GM23338 (cell line): Measurements from ENCODE around the gene LSP1. TPM values are rescaled to one million over a fixed set of nuclear protein-coding genes. Genes with fewer than 3 reads are reported as not detected.

Experiments
- ATAC-seq: fragments of 200-7000 bp; cut with Tn5 transposase; 3 replicates; pipeline ENCODE4 v1.9.1; 2020
- DNase-seq: peaks from one replicate; pipeline ENCODE4 v3.0.0-alpha.2; 2015; ENCODE audit warnings: low spot score
- H2AFZ ChIP-seq: fragments of 200-600 bp; sonication (generic); 2 replicates; pipeline ENCODE4 v1.8.0; 2016; ENCODE audit warnings: antibody characterized with exemption, mild to moderate bottlenecking, moderate library complexity
- H3F3A ChIP-seq: fragments of 200-600 bp; sonication (generic); replicated peaks from 2 replicates; pipeline ENCODE4 v1.8.0; 2017; ENCODE audit warnings: antibody characterized with exemption, mixed run types, low read depth
- H3K27ac ChIP-seq: fragments of 200-600 bp; sonication (generic); 2 replicates; pipeline ENCODE4 v1.6.1; 2016; ENCODE audit warnings: low read depth
- H3K27me3 ChIP-seq: fragments of 200-600 bp; sonication (generic); 2 replicates; pipeline ENCODE4 v1.8.0; 2016; ENCODE audit warnings: mild to moderate bottlenecking, mixed run types, moderate library complexity; ENCODE audit not compliant: insufficient read depth
- H3K36me3 ChIP-seq: fragments of 200-600 bp; sonication (generic); 2 replicates; pipeline ENCODE4 v1.8.0; 2016; ENCODE audit warnings: mild to moderate bottlenecking; ENCODE audit not compliant: insufficient read depth
- H3K4me1 ChIP-seq: fragments of 200-600 bp; sonication (generic); 2 replicates; pipeline ENCODE4 v1.8.0; 2016; ENCODE audit warnings: mild to moderate bottlenecking, moderate library complexity; ENCODE audit not compliant: insufficient read depth
- H3K4me2 ChIP-seq: fragments of 200-600 bp; sonication (generic); 2 replicates; pipeline ENCODE4 v1.7.1; 2017; ENCODE audit warnings: mixed run types
- H3K4me3 ChIP-seq: fragments of 200-600 bp; sonication (generic); 2 replicates; pipeline ENCODE4 v1.6.1; 2016; ENCODE audit warnings: mixed run types
- H3K79me2 ChIP-seq: fragments of 200-600 bp; sonication (generic); replicated peaks from 2 replicates; pipeline ENCODE4 v1.8.0; 2017; ENCODE audit warnings: mild to moderate bottlenecking; ENCODE audit not compliant: insufficient read depth
- H3K9me2 ChIP-seq: fragments of 200-600 bp; sonication (generic); 2 replicates; pipeline ENCODE4 v1.8.0; 2017; ENCODE audit not compliant: insufficient read depth
- H4K20me1 ChIP-seq: fragments of 200-600 bp; sonication (generic); replicated peaks from 2 replicates; pipeline ENCODE4 v1.8.0; 2017; ENCODE audit warnings: mild to moderate bottlenecking; ENCODE audit not compliant: insufficient read depth
- H3K27ac Mint-ChIP-seq: 2 replicates; pipeline ENCODE4 v1.8.0; 2020; ENCODE audit warnings: inconsistent platforms, mild to moderate bottlenecking, moderate library complexity, mixed read lengths
- H3K27me3 Mint-ChIP-seq: 3 replicates; pipeline ENCODE4 v1.8.0; 2022; ENCODE audit warnings: low read depth, mild to moderate bottlenecking, moderate library complexity, mixed read lengths, inconsistent platforms; ENCODE audit not compliant: insufficient read depth, poor library complexity
- H3K36me3 Mint-ChIP-seq: 3 replicates; pipeline ENCODE4 v1.8.0; 2021; ENCODE audit warnings: low read depth, mild to moderate bottlenecking, inconsistent platforms, moderate library complexity, mixed read lengths
- H3K4me1 Mint-ChIP-seq: 3 replicates; pipeline ENCODE4 v1.8.0; 2020; ENCODE audit warnings: mild to moderate bottlenecking, inconsistent platforms, mixed read lengths
- H3K4me3 Mint-ChIP-seq: 3 replicates; pipeline ENCODE4 v1.8.0; 2021; ENCODE audit warnings: moderate library complexity, mild to moderate bottlenecking, inconsistent platforms, mixed read lengths
- H3K9me3 Mint-ChIP-seq: 3 replicates; pipeline ENCODE4 v1.8.0; 2020; ENCODE audit warnings: moderate library complexity, mild to moderate bottlenecking, inconsistent platforms, mixed read lengths
- CREB1 ChIP-seq: fragments of 250-450 bp; sonication (Bioruptor Pico); IDR thresholded peaks from 2 replicates; pipeline ENCODE4 v1.5.0; 2020; ENCODE audit warnings: low read depth, mild to moderate bottlenecking, moderate library complexity
- ETS1 ChIP-seq: IDR thresholded peaks from 2 replicates; pipeline ENCODE4 v1.6.1; 2016; ENCODE audit warnings: antibody characterized with exemption
- EZH2 ChIP-seq: fragments of 200-600 bp; sonication (generic); IDR thresholded peaks from one replicate; pipeline ENCODE4 v1.8.0; 2017; ENCODE audit warnings: antibody characterized with exemption, mild to moderate bottlenecking, low read depth; ENCODE audit not compliant: unreplicated experiment
- EZH2phosphoT487 ChIP-seq: fragments of 200-600 bp; sonication (generic); IDR thresholded peaks from one replicate; pipeline ENCODE4 v1.8.1; 2018; ENCODE audit warnings: antibody characterized with exemption; ENCODE audit not compliant: unreplicated experiment
- JUNB ChIP-seq: IDR thresholded peaks from one replicate; pipeline ENCODE4 v1.6.1; 2016; ENCODE audit warnings: antibody characterized with exemption; ENCODE audit not compliant: unreplicated experiment
- NANOG ChIP-seq: IDR thresholded peaks from 2 replicates; pipeline ENCODE4 v1.6.1; 2016; ENCODE audit warnings: antibody characterized with exemption, borderline replicate concordance
- POLR2AphosphoS5 ChIP-seq: IDR thresholded peaks from 2 replicates; pipeline ENCODE4 v1.6.1; 2016; ENCODE audit warnings: antibody characterized with exemption, low read depth
- STAT1 ChIP-seq: IDR thresholded peaks from one replicate; pipeline ENCODE4 v1.6.1; 2016; ENCODE audit warnings: antibody characterized with exemption; ENCODE audit not compliant: unreplicated experiment
- ZNF114 ChIP-seq: fragments of 250-450 bp; sonication (Bioruptor Pico); IDR thresholded peaks from 2 replicates; pipeline ENCODE4 v1.5.0; 2020; ENCODE audit warnings: mild to moderate bottlenecking, moderate library complexity
- ZNF331 ChIP-seq: fragments of 250-450 bp; sonication (Bioruptor Pico); IDR thresholded peaks from 2 replicates; pipeline ENCODE4 v1.5.0; 2020; ENCODE audit warnings: low read depth, mild to moderate bottlenecking, moderate library complexity
- ZNF462 ChIP-seq: fragments of 250-450 bp; sonication (Bioruptor Pico); IDR thresholded peaks from 2 replicates; pipeline ENCODE4 v1.5.0; 2020; ENCODE audit warnings: mild to moderate bottlenecking, moderate library complexity
- polyA plus RNA-seq: library from polyadenylated mRNA; unstranded; fragments of >200 nt; fragmentation: Nextera tagmentation; extraction: Ambion mirVana; gene quantifications from 2 replicates; pipeline ENCODE4 v1.2.1, GENCODE V29; 2016
- total RNA-seq: library from RNA; depleted of rRNA; stranded (reverse); fragments of >200 nt; shearing (Covaris generic); gene quantifications from 2 replicates; pipeline ENCODE4 v1.2.3, GENCODE V29; 2014
- TF ChIP-seq, protein P1 (sequence below): IDR thresholded peaks from one replicate; pipeline ENCODE4 v1.6.1; 2018; ENCODE audit warnings: antibody characterized with exemption; ENCODE audit not compliant: unreplicated experiment
- TF ChIP-seq, protein P2 (sequence below), 2 experiments: fragments of 200-600 bp in 1 of 2; sonication (generic) in 1 of 2; conservative IDR thresholded peaks; 2 replicates each; pipeline versions ENCODE4 v1.5.1 to v1.6.1; 2016 to 2017; ENCODE audit warnings: antibody characterized with exemption in 2 of 2, low read depth in 2 of 2, mild to moderate bottlenecking in 2 of 2, moderate library complexity in 1 of 2

The LSP1 gene
- total and polyA plus RNA-seq, 2 experiments from 2014 or later = 0.84 TPM; not detected in 1

DNA sequence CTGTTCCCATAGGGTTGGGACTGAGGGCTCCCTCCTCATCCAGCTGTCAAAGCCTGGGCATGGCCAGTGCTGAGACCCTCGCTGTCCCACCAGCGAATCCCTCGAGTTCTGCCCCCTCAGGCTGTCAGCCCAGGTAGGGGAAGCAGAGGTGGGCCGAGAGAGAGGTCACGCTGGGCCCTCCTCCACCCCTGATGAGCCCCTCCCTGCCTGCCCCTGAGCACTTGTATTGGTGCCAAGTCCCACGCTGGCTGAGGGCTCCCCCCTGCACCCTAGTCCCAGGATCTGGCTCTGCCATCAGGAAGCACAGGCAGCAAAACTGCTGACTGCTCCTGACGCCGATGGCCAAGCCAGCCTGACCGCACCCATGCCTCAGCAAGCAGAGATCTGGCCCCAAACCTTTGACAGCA is 35.5 kb downstream of the LSP1 start:
- Mint-ChIP-seq H3K9me3 (no peaks in the 10 kb centered on the region), H3K4me1 (no peaks in the 10 kb centered on the region), H3K4me3 (no peak overlapping the region), H3K36me3 (no peaks in the 10 kb centered on the region), H3K27me3 (peaks cover 8% of the 10 kb centered on the region), H3K27ac (no peak overlapping the region)
- Histone ChIP-seq H3K27ac (no peak overlapping the region), H3K4me1 (no peaks in the 10 kb centered on the region), H3K79me2 (no peaks in the 10 kb centered on the region), H4K20me1 (no peaks in the 10 kb centered on the region), H3F3A (no peaks in the 10 kb centered on the region), H3K36me3 (no peaks in the 10 kb centered on the region), H3K27me3 (no peaks in the 10 kb centered on the region), H3K4me2 (no peak overlapping the region), H3K4me3 (no peak overlapping the region), H2AFZ (no peak overlapping the region), H3K9me2 (no peaks in the 10 kb centered on the region)
- no peak for ATAC-seq
- TF ChIP-seq ZNF331 (CRISPR knock-in tag) = no peak
- TF ChIP-seq ETS1 = no peak
- no peak for TF ChIP-seq EZH2phosphoT487
- no peak for TF ChIP-seq JUNB
- no peak for TF ChIP-seq ZNF462 (CRISPR knock-in tag)
- TF ChIP-seq CREB1 (CRISPR knock-in tag) = no peak
- no peak for TF ChIP-seq ZNF114 (CRISPR knock-in tag)
- no peak for TF ChIP-seq STAT1
- no peak for TF ChIP-seq NANOG
- TF ChIP-seq, protein P1, sequence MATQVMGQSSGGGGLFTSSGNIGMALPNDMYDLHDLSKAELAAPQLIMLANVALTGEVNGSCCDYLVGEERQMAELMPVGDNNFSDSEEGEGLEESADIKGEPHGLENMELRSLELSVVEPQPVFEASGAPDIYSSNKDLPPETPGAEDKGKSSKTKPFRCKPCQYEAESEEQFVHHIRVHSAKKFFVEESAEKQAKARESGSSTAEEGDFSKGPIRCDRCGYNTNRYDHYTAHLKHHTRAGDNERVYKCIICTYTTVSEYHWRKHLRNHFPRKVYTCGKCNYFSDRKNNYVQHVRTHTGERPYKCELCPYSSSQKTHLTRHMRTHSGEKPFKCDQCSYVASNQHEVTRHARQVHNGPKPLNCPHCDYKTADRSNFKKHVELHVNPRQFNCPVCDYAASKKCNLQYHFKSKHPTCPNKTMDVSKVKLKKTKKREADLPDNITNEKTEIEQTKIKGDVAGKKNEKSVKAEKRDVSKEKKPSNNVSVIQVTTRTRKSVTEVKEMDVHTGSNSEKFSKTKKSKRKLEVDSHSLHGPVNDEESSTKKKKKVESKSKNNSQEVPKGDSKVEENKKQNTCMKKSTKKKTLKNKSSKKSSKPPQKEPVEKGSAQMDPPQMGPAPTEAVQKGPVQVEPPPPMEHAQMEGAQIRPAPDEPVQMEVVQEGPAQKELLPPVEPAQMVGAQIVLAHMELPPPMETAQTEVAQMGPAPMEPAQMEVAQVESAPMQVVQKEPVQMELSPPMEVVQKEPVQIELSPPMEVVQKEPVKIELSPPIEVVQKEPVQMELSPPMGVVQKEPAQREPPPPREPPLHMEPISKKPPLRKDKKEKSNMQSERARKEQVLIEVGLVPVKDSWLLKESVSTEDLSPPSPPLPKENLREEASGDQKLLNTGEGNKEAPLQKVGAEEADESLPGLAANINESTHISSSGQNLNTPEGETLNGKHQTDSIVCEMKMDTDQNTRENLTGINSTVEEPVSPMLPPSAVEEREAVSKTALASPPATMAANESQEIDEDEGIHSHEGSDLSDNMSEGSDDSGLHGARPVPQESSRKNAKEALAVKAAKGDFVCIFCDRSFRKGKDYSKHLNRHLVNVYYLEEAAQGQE = no peak
- TF ChIP-seq, protein P2, sequence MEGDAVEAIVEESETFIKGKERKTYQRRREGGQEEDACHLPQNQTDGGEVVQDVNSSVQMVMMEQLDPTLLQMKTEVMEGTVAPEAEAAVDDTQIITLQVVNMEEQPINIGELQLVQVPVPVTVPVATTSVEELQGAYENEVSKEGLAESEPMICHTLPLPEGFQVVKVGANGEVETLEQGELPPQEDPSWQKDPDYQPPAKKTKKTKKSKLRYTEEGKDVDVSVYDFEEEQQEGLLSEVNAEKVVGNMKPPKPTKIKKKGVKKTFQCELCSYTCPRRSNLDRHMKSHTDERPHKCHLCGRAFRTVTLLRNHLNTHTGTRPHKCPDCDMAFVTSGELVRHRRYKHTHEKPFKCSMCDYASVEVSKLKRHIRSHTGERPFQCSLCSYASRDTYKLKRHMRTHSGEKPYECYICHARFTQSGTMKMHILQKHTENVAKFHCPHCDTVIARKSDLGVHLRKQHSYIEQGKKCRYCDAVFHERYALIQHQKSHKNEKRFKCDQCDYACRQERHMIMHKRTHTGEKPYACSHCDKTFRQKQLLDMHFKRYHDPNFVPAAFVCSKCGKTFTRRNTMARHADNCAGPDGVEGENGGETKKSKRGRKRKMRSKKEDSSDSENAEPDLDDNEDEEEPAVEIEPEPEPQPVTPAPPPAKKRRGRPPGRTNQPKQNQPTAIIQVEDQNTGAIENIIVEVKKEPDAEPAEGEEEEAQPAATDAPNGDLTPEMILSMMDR (conservative IDR thresholded peaks at IDR 0.05; ENCODE audit: low read depth in 2 of 2) = no peak
- TF ChIP-seq EZH2 = no peak
- no peak for TF ChIP-seq POLR2AphosphoS5
- no peak for DNase-seq
